Neural cell (in vitro differentiated cells): ENCODE results near the gene PRKAG2.

Experiments used
- EP300 ChIP-seq: fragments of 450-650 bp; conservative IDR thresholded peaks from 2 replicates; pipeline ENCODE4 v1.6.1; 2014; ENCODE audit warnings: antibody characterized with exemption, mild to moderate bottlenecking, moderate library complexity; ENCODE audit not compliant: poor library complexity, severe bottlenecking
- EZH2 ChIP-seq: fragments of 200-600, 300-800 bp; shearing (Covaris generic), sonication (generic); IDR thresholded peaks from 2 replicates; pipeline ENCODE4 v1.6.1; 2014; ENCODE audit warnings: antibody characterized with exemption, low read length, borderline replicate concordance, mild to moderate bottlenecking; ENCODE audit not compliant: insufficient read depth, poor library complexity, severe bottlenecking
- MXI1 ChIP-seq: fragments of 450-650 bp; conservative IDR thresholded peaks from 2 replicates; pipeline ENCODE4 v1.6.1; 2014; ENCODE audit warnings: antibody characterized with exemption, mild to moderate bottlenecking; ENCODE audit not compliant: poor library complexity, severe bottlenecking
- POLR2AphosphoS5 ChIP-seq: IDR thresholded peaks from 2 replicates; pipeline ENCODE4 v1.6.1; 2012
- SMC3 ChIP-seq: fragments of 450-650 bp; conservative IDR thresholded peaks from 2 replicates; pipeline ENCODE4 v1.6.1; 2014; ENCODE audit warnings: antibody characterized with exemption, mild to moderate bottlenecking, moderate library complexity; ENCODE audit not compliant: poor library complexity
- TAF1 ChIP-seq: IDR thresholded peaks from 2 replicates; pipeline ENCODE4 v1.6.1; 2012; ENCODE audit warnings: low read depth
- TF ChIP-seq, protein P1 (sequence below): fragments of 450-650 bp; IDR thresholded peaks from 2 replicates; pipeline ENCODE4 v1.5.1; 2014; ENCODE audit warnings: antibody characterized with exemption, mild to moderate bottlenecking, moderate library complexity; ENCODE audit not compliant: poor library complexity, severe bottlenecking
- TF ChIP-seq, protein P2 (sequence below): IDR thresholded peaks from 2 replicates; pipeline ENCODE4 v1.6.1; 2012; ENCODE audit warnings: borderline replicate concordance

- TF ChIP-seq, protein P1, sequence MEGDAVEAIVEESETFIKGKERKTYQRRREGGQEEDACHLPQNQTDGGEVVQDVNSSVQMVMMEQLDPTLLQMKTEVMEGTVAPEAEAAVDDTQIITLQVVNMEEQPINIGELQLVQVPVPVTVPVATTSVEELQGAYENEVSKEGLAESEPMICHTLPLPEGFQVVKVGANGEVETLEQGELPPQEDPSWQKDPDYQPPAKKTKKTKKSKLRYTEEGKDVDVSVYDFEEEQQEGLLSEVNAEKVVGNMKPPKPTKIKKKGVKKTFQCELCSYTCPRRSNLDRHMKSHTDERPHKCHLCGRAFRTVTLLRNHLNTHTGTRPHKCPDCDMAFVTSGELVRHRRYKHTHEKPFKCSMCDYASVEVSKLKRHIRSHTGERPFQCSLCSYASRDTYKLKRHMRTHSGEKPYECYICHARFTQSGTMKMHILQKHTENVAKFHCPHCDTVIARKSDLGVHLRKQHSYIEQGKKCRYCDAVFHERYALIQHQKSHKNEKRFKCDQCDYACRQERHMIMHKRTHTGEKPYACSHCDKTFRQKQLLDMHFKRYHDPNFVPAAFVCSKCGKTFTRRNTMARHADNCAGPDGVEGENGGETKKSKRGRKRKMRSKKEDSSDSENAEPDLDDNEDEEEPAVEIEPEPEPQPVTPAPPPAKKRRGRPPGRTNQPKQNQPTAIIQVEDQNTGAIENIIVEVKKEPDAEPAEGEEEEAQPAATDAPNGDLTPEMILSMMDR, result no peak
- no peak for TF ChIP-seq TAF1
- TF ChIP-seq POLR2AphosphoS5, result no peak
- TF ChIP-seq EZH2, result no peak
- TF ChIP-seq EP300, result no peak
- TF ChIP-seq, protein P2, sequence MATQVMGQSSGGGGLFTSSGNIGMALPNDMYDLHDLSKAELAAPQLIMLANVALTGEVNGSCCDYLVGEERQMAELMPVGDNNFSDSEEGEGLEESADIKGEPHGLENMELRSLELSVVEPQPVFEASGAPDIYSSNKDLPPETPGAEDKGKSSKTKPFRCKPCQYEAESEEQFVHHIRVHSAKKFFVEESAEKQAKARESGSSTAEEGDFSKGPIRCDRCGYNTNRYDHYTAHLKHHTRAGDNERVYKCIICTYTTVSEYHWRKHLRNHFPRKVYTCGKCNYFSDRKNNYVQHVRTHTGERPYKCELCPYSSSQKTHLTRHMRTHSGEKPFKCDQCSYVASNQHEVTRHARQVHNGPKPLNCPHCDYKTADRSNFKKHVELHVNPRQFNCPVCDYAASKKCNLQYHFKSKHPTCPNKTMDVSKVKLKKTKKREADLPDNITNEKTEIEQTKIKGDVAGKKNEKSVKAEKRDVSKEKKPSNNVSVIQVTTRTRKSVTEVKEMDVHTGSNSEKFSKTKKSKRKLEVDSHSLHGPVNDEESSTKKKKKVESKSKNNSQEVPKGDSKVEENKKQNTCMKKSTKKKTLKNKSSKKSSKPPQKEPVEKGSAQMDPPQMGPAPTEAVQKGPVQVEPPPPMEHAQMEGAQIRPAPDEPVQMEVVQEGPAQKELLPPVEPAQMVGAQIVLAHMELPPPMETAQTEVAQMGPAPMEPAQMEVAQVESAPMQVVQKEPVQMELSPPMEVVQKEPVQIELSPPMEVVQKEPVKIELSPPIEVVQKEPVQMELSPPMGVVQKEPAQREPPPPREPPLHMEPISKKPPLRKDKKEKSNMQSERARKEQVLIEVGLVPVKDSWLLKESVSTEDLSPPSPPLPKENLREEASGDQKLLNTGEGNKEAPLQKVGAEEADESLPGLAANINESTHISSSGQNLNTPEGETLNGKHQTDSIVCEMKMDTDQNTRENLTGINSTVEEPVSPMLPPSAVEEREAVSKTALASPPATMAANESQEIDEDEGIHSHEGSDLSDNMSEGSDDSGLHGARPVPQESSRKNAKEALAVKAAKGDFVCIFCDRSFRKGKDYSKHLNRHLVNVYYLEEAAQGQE, result no peak
- no peak for TF ChIP-seq SMC3
- no peak for TF ChIP-seq MXI1
These were observed 305.4 kb downstream of the PRKAG2 start for GRCh38 chr7:151571471-151571870.
